Loucy (cell line): ENCODE measurements around the gene PGA3.

Source experiments
- EZH2phosphoT487 ChIP-seq: fragments of 200-600 bp; IDR thresholded peaks from 2 replicates; pipeline ENCODE4 v1.6.1; 2018; ENCODE audit warnings: antibody characterized with exemption, mild to moderate bottlenecking, moderate library complexity, borderline replicate concordance
- TF ChIP-seq, protein P1 (sequence below): fragments of 200-600 bp; sonication (generic); conservative IDR thresholded peaks from 2 replicates; pipeline ENCODE4 v1.5.1; 2014; ENCODE audit warnings: mild to moderate bottlenecking, antibody characterized with exemption, low read length

DNA sequence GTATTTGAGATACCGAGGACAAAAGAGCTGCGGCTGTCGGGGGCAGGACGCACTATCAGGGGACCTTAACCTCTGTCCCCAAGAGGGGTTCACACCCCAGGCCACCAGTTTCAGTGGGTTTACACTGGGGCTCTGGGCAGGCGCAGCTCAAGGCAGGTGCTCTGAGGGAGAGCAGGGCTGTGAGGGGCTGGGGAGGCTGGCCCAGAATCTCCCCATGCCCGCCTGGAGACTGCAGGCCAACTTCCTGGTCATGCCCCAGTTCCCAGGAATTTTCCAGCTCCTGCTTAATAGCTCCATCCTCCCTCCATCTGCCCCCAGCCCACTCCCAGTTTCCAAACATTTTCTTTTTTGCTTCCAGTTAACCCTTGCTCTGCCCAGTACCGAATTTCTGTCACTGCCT, 7.6 kb upstream of the PGA3 start:
- TF ChIP-seq, protein P1, sequence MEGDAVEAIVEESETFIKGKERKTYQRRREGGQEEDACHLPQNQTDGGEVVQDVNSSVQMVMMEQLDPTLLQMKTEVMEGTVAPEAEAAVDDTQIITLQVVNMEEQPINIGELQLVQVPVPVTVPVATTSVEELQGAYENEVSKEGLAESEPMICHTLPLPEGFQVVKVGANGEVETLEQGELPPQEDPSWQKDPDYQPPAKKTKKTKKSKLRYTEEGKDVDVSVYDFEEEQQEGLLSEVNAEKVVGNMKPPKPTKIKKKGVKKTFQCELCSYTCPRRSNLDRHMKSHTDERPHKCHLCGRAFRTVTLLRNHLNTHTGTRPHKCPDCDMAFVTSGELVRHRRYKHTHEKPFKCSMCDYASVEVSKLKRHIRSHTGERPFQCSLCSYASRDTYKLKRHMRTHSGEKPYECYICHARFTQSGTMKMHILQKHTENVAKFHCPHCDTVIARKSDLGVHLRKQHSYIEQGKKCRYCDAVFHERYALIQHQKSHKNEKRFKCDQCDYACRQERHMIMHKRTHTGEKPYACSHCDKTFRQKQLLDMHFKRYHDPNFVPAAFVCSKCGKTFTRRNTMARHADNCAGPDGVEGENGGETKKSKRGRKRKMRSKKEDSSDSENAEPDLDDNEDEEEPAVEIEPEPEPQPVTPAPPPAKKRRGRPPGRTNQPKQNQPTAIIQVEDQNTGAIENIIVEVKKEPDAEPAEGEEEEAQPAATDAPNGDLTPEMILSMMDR = no peak
- no peak for TF ChIP-seq EZH2phosphoT487
